Suprapubic skin (tissue), 4 donors: Measurements from ENCODE around the gene RARRES1. TPM values are rescaled to one million over a fixed set of nuclear protein-coding genes. Genes with fewer than 3 reads are reported as not detected.

Experiments
- DNase-seq, 2 donors: peaks; one replicate each; pipeline ENCODE4 v3.0.0-alpha.2; 2019; ENCODE audit warnings: low spot score in 2 of 2
- H3K27ac ChIP-seq: fragments of 200-600 bp; sonication (generic); one replicate; pipeline ENCODE4 v1.5.1; 2019
- H3K27me3 ChIP-seq: fragments of 200-600 bp; sonication (generic); one replicate; pipeline ENCODE4 v1.5.1; 2019
- H3K36me3 ChIP-seq: fragments of 200-600 bp; sonication (generic); one replicate; pipeline ENCODE4 v1.5.1; 2019
- H3K4me1 ChIP-seq: fragments of 200-600 bp; sonication (generic); one replicate; pipeline ENCODE4 v1.5.1; 2019
- H3K4me3 ChIP-seq: fragments of 200-600 bp; sonication (generic); one replicate; pipeline ENCODE4 v1.5.1; 2019; ENCODE audit warnings: mild to moderate bottlenecking
- H3K9me3 ChIP-seq: fragments of 200-600 bp; sonication (generic); one replicate; pipeline ENCODE4 v1.5.1; 2019
- CTCF ChIP-seq, 2 donors: fragments of 200-600 bp in 1 of 2; fragments of 450-650 bp in 1 of 2; sonication (generic) in 1 of 2; IDR thresholded peaks; one replicate each; pipeline ENCODE4 v1.5.1; 2016 to 2019; ENCODE audit warnings: antibody characterized with exemption in 2 of 2, mild to moderate bottlenecking in 1 of 2, moderate library complexity in 1 of 2
- EP300 ChIP-seq: sonication (generic); formaldehyde crosslinking; IDR thresholded peaks from one replicate; pipeline ENCODE4 v1.6.1; 2017; ENCODE audit warnings: antibody characterized with exemption
- POLR2A ChIP-seq, 2 donors: fragments of 450-650 bp; IDR thresholded peaks; one replicate each; pipeline ENCODE4 v1.6.1; 2017; ENCODE audit warnings: antibody characterized with exemption in 2 of 2, mild to moderate bottlenecking in 2 of 2, moderate library complexity in 2 of 2
- POLR2AphosphoS5 ChIP-seq, 3 donors: sonication (generic); formaldehyde crosslinking; IDR thresholded peaks; one replicate each; pipeline ENCODE4 v1.6.1; 2017; ENCODE audit warnings: antibody characterized with exemption in 3 of 3
- WGBS: methylation state at CpG from one replicate; pipeline ENCODE4 v1.1.5; 2018; 5-methylcytosine and 5-hydroxymethylcytosine counted together
- total RNA-seq, 4 donors: library from RNA; depleted of rRNA; stranded (reverse); fragments of >200 nt; gene quantifications; one replicate each; pipeline ENCODE4 v1.1.0, GENCODE V29; 2016

Gene RARRES1
- total RNA-seq, 4 donors from 2014 or later = 5.6 to 23.4 (median 19.5) TPM

GRCh38 chr3:158660711-158661110 is 71.5 kb downstream of the RARRES1 start:
- TF ChIP-seq POLR2AphosphoS5 (IDR thresholded peaks at IDR 0.05) (no peak), CTCF (IDR thresholded peaks at IDR 0.05) (no peak), POLR2A (IDR thresholded peaks at IDR 0.05) (no peak), EP300 (no peak)
- 89% methylated on average over 4 of the region's 4 CpGs for WGBS
- Histone ChIP-seq H3K4me3 (no peak overlapping the region), H3K27me3 (no peaks in the 10 kb centered on the region), H3K36me3 (peaks cover 71% of the 10 kb centered on the region), H3K27ac (no peak overlapping the region), H3K4me1 (no peaks in the 10 kb centered on the region), H3K9me3 (no peaks in the 10 kb centered on the region)
- no peak for DNase-seq

GRCh38 chr3:158659454-158660237 is 72.6 kb downstream of the RARRES1 start:
- no peak for DNase-seq
- no peak for TF ChIP-seq POLR2A (IDR thresholded peaks at IDR 0.05)
- TF ChIP-seq CTCF (IDR thresholded peaks at IDR 0.05) = peak; percentile 14 to 52
- H3K36me3 ChIP-seq = peaks cover 72% of the 10 kb centered on the region
- no peak overlapping the region for H3K4me3 ChIP-seq
- H3K9me3 ChIP-seq = no peaks in the 10 kb centered on the region
- 61% methylated on average over 7 of the region's 7 CpGs for WGBS
- no peaks in the 10 kb centered on the region for H3K27me3 ChIP-seq
- no peaks in the 10 kb centered on the region for H3K4me1 ChIP-seq
- H3K27ac ChIP-seq = no peak overlapping the region

GRCh38 chr3:158658889-158659288 is 73.4 kb downstream of the RARRES1 start:
- H3K9me3 ChIP-seq = no peaks in the 10 kb centered on the region
- 91% methylated on average over 7 of the region's 7 CpGs for WGBS
- no peaks in the 10 kb centered on the region for H3K4me1 ChIP-seq
- no peak overlapping the region for H3K4me3 ChIP-seq
- no peaks in the 10 kb centered on the region for H3K27me3 ChIP-seq
- DNase-seq = no peak
- no peak overlapping the region for H3K27ac ChIP-seq
- TF ChIP-seq EP300 = no peak
- no peak for TF ChIP-seq CTCF (IDR thresholded peaks at IDR 0.05)
- TF ChIP-seq POLR2A (IDR thresholded peaks at IDR 0.05) = no peak
- TF ChIP-seq POLR2AphosphoS5 (IDR thresholded peaks at IDR 0.05) = no peak
- H3K36me3 ChIP-seq = peaks cover 69% of the 10 kb centered on the region

- peaks cover 5% of the 10 kb centered on the region for H3K4me1 ChIP-seq
- no peak overlapping the region for H3K27ac ChIP-seq
- no peaks in the 10 kb centered on the region for H3K9me3 ChIP-seq
- peaks cover 55% of the 10 kb centered on the region for H3K36me3 ChIP-seq
- 89% methylated on average over 3 of the region's 3 CpGs for WGBS
- no peak for TF ChIP-seq POLR2A (IDR thresholded peaks at IDR 0.05)
- TF ChIP-seq POLR2AphosphoS5 (IDR thresholded peaks at IDR 0.05) = no peak
- TF ChIP-seq CTCF (IDR thresholded peaks at IDR 0.05) = no peak
- TF ChIP-seq EP300 = no peak
- no peak overlapping the region for H3K4me3 ChIP-seq
- H3K27me3 ChIP-seq = no peaks in the 10 kb centered on the region
- DNase-seq = no peak
Measured at GRCh38 chr3:158652463-158652862, 79.8 kb downstream of the RARRES1 start.

GRCh38 chr3:158651192-158651591 is 81.1 kb downstream of the RARRES1 start:
- no peak overlapping the region for H3K4me3 ChIP-seq
- H3K36me3 ChIP-seq = peaks cover 47% of the 10 kb centered on the region
- TF ChIP-seq POLR2AphosphoS5 (IDR thresholded peaks at IDR 0.05) (no peak), POLR2A (IDR thresholded peaks at IDR 0.05) (no peak), CTCF (IDR thresholded peaks at IDR 0.05) (no peak), EP300 (no peak)
- H3K9me3 ChIP-seq = no peaks in the 10 kb centered on the region
- DNase-seq = no peak
- peaks cover 10% of the 10 kb centered on the region for H3K4me1 ChIP-seq
- no peaks in the 10 kb centered on the region for H3K27me3 ChIP-seq
- 93% methylated on average over 2 of the region's 2 CpGs for WGBS
- H3K27ac ChIP-seq = no peak overlapping the region
